ENCODE data around the gene FILIP1L.

The FILIP1L gene

DNA sequence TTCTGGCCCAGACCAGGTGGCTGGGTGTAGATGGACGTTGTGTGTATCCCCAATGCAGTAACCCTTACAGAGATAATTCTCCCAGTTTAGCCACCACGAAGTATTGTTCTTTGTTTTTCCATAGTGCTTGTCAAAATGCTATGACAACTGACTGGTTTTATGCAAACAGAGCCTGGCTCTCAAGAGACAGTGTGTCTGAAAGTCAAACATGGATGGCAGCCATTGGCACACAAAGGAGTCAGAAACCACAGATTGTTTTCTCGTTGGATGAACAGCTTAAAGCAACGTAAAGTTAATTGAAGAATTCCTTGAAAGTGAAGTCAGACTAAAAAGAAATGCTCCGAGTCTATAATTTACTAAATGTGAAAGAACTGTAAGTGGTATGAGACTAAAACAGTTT, 91.2 kb downstream of the FILIP1L start:
- Histone ChIP-seq H3K4me2 (ENCODE audit: low read depth, low read length, poor library complexity, severe bottlenecking) (no peak overlapping the region), H3K9ac (ENCODE audit: low read length) (no peak overlapping the region), H3K9me3 (ENCODE audit: insufficient read depth, low read length) (no peaks in the 10 kb centered on the region), H3K27ac (ENCODE audit: low read depth, low read length) (no peak overlapping the region), H3K9me2 (replicated peaks; ENCODE audit: insufficient read depth, low read length) (no peaks in the 10 kb centered on the region), H4K20me1 (ENCODE audit: low read depth, low read length) (no peaks in the 10 kb centered on the region), H3K27me3 (ENCODE audit: low read length) (no peaks in the 10 kb centered on the region), H2AFZ (ENCODE audit: low read depth, low read length, severe bottlenecking) (no peak overlapping the region), H3K79me2 (ENCODE audit: insufficient read depth, low read length) (no peaks in the 10 kb centered on the region), H3K36me3 (ENCODE audit: low read length) (no peaks in the 10 kb centered on the region), H3F3A (ENCODE audit: insufficient read depth) (no peaks in the 10 kb centered on the region), H3K4me3 (ENCODE audit: insufficient read depth, low read length, poor library complexity, severe bottlenecking) (no peak overlapping the region)
- TF ChIP-seq, protein P1, sequence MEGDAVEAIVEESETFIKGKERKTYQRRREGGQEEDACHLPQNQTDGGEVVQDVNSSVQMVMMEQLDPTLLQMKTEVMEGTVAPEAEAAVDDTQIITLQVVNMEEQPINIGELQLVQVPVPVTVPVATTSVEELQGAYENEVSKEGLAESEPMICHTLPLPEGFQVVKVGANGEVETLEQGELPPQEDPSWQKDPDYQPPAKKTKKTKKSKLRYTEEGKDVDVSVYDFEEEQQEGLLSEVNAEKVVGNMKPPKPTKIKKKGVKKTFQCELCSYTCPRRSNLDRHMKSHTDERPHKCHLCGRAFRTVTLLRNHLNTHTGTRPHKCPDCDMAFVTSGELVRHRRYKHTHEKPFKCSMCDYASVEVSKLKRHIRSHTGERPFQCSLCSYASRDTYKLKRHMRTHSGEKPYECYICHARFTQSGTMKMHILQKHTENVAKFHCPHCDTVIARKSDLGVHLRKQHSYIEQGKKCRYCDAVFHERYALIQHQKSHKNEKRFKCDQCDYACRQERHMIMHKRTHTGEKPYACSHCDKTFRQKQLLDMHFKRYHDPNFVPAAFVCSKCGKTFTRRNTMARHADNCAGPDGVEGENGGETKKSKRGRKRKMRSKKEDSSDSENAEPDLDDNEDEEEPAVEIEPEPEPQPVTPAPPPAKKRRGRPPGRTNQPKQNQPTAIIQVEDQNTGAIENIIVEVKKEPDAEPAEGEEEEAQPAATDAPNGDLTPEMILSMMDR (IDR thresholded peaks at IDR 0.05; ENCODE audit: insufficient read depth, low read length, poor library complexity, severe bottlenecking): no peak
- no peak for TF ChIP-seq EZH2phosphoT487 (conservative IDR thresholded peaks at IDR 0.05; ENCODE audit: low read length)

DNA sequence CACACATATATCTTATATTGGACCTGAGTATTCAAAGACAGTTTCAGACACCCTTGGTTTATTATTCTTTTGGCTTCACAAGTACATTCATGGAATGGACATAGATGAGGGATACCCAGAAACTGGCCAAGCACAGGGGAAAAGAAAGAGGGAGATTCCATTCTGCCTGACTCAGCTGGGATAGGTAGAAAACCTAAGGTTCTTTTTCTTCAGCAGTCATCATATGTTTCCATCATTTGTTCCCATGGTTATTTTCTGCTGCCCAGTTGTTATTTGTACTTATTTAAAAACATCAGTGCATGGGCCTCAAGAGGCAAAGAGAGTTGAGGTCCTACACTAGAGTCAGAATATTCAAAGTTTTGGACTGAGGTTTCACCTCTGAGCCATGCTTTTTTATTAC, 91.8 kb downstream of the FILIP1L start:
- H3K79me2 ChIP-seq (ENCODE audit: insufficient read depth, low read length): no peaks in the 10 kb centered on the region
- no peaks in the 10 kb centered on the region for H3K9me2 ChIP-seq (replicated peaks; ENCODE audit: insufficient read depth, low read length)
- TF ChIP-seq, protein P1 (IDR thresholded peaks at IDR 0.05; ENCODE audit: insufficient read depth, low read length, poor library complexity, severe bottlenecking): no peak
- TF ChIP-seq EZH2phosphoT487 (conservative IDR thresholded peaks at IDR 0.05; ENCODE audit: low read length): no peak
- no peak overlapping the region for H3K27ac ChIP-seq (ENCODE audit: low read depth, low read length)
- H3K36me3 ChIP-seq (ENCODE audit: low read length): no peaks in the 10 kb centered on the region
- H2AFZ ChIP-seq (ENCODE audit: low read depth, low read length, severe bottlenecking): no peak overlapping the region
- no peaks in the 10 kb centered on the region for H4K20me1 ChIP-seq (ENCODE audit: low read depth, low read length)
- H3K4me2 ChIP-seq (ENCODE audit: low read depth, low read length, poor library complexity, severe bottlenecking): no peak overlapping the region
- no peaks in the 10 kb centered on the region for H3F3A ChIP-seq (ENCODE audit: insufficient read depth)
- H3K9me3 ChIP-seq (ENCODE audit: insufficient read depth, low read length): no peaks in the 10 kb centered on the region
- no peak overlapping the region for H3K4me3 ChIP-seq (ENCODE audit: insufficient read depth, low read length, poor library complexity, severe bottlenecking)
- H3K27me3 ChIP-seq (ENCODE audit: low read length): no peaks in the 10 kb centered on the region
- no peak overlapping the region for H3K9ac ChIP-seq (ENCODE audit: low read length)

DNA sequence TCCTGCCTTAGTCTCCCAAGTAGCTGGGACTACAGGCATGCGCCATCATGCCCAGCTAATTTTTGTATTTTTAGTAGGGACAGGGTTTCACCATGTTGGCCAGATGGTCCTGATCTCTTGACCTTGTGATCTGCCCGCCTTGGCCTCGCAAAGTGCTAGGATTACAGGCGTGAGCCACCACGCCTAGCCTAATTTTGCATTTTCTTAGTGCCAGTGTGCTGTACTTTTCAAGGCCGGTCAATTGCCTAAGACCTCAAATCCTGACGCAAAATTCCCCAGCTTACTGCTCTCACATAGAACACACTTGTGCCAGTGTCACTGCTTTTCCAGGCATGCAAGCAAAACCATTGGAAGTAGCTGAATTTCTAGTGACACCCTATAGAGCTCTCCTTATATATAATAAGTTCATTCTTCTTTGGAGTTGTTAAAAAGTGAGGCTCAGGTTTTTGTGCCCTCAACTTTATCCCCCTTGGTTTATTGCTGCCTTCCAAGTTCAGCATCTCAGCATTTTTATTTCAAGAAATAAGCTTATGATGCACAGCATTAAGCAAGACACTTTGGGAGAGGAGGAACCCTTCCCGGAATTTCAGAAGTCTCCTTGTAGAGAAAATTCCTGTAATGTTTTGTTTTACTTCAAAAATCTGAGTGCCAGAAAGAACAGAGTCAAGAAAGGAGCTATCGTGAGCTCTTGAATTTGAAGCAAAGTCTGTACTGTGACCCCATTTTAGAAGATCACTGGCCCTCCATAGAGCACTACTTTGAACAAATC, 93.2 kb downstream of the FILIP1L start:
- no peak for TF ChIP-seq EZH2phosphoT487 (conservative IDR thresholded peaks at IDR 0.05; ENCODE audit: low read length)
- TF ChIP-seq, protein P1 (IDR thresholded peaks at IDR 0.05; ENCODE audit: insufficient read depth, low read length, poor library complexity, severe bottlenecking): no peak
- H3K27ac ChIP-seq (ENCODE audit: low read depth, low read length): no peak overlapping the region
- no peaks in the 10 kb centered on the region for H4K20me1 ChIP-seq (ENCODE audit: low read depth, low read length)
- H3K9me2 ChIP-seq (replicated peaks; ENCODE audit: insufficient read depth, low read length): no peaks in the 10 kb centered on the region
- no peak overlapping the region for H2AFZ ChIP-seq (ENCODE audit: low read depth, low read length, severe bottlenecking)
- H3K9me3 ChIP-seq (ENCODE audit: insufficient read depth, low read length): no peaks in the 10 kb centered on the region
- H3K27me3 ChIP-seq (ENCODE audit: low read length): no peaks in the 10 kb centered on the region
- no peaks in the 10 kb centered on the region for H3F3A ChIP-seq (ENCODE audit: insufficient read depth)
- no peak overlapping the region for H3K4me2 ChIP-seq (ENCODE audit: low read depth, low read length, poor library complexity, severe bottlenecking)
- no peaks in the 10 kb centered on the region for H3K79me2 ChIP-seq (ENCODE audit: insufficient read depth, low read length)
- no peak overlapping the region for H3K9ac ChIP-seq (ENCODE audit: low read length)
- no peak overlapping the region for H3K4me3 ChIP-seq (ENCODE audit: insufficient read depth, low read length, poor library complexity, severe bottlenecking)
- no peaks in the 10 kb centered on the region for H3K36me3 ChIP-seq (ENCODE audit: low read length)
